Hepatocyte (in vitro differentiated cells): ENCODE results near the gene PRTFDC1.

ENCODE experiments used
- CTCF ChIP-seq: fragments of 200-600 bp; sonication (generic); IDR thresholded peaks from 2 replicates; pipeline ENCODE4 v1.5.1; 2016; ENCODE audit warnings: antibody characterized with exemption, mild to moderate bottlenecking; ENCODE audit not compliant: poor library complexity
- EZH2 ChIP-seq: fragments of 200-600 bp; sonication (generic); IDR thresholded peaks from 2 replicates; pipeline ENCODE4 v1.6.1; 2016; ENCODE audit warnings: antibody characterized with exemption, mild to moderate bottlenecking, borderline replicate concordance
- EZH2phosphoT487 ChIP-seq: fragments of 200-600 bp; sonication (generic); IDR thresholded peaks from one replicate; pipeline ENCODE4 v1.6.1; 2018; ENCODE audit warnings: antibody characterized with exemption, mild to moderate bottlenecking, low read depth, moderate library complexity; ENCODE audit not compliant: unreplicated experiment, severe bottlenecking

- TF ChIP-seq CTCF (no peak), EZH2phosphoT487 (no peak), EZH2 (no peak)
These were observed 34.9 kb downstream of the PRTFDC1 start for GRCh38 chr10:24917493-24917892.
